SK-MEL-5 (cell line): Measurements from ENCODE around the gene SMAD1. TPM values are rescaled to one million over a fixed set of nuclear protein-coding genes. Genes with fewer than 3 reads are reported as not detected.
A peak's percentile ranks its signal among the peaks of the same experiment; 100 is the strongest.

Experiments used
- DNase-seq: peaks from one replicate; pipeline ENCODE4 v3.0.0-alpha.2; 2016; ENCODE audit warnings: low read depth, low spot score
- in situ Hi-C: cut with HindIII; loops from 2 replicates; pipeline ENCODE4 v1.10.0; 2016; ENCODE audit warnings: low sequenced_read_pairs, high pct_unique_total_duplicates, low pct_unique_long_range_greater_than_20kb
- polyA plus RNA-seq, 2 experiments: library from polyadenylated mRNA; depleted of rRNA; stranded (reverse); fragments of >200 nt; gene quantifications; 2 replicates each; pipeline ENCODE4 v1.2.3, GENCODE V29; 2015
- total RNA-seq: library from RNA; depleted of rRNA; stranded (reverse); fragments of >200 nt; shearing (Covaris generic); gene quantifications from 2 replicates; pipeline ENCODE4 v1.2.3, GENCODE V29; 2014; rRNA removed

SMAD1 gene
- 8.1 and 8.8 TPM in 2 replicates for total RNA-seq
- 12.7 and 15.6 TPM in 2 replicates for polyA plus RNA-seq (2015; cell fraction: cytosol; rRNA removed)
- 10.9 and 15.3 TPM in 2 replicates for polyA plus RNA-seq (2015; cell fraction: nucleus; rRNA removed)

GRCh38 chr4:145481164-145481941 lies at the start of gene SMAD1:
Gene SMAD1, plus strand, starts transcription at chr4:145481853. Its CDS starts 32,761 bp downstream, at chr4:145514614.
- DNase-seq = peak; percentile 73
- in situ Hi-C loops = no loop called here

- DNase-seq = no peak
Observed at GRCh38 chr4:145433684-145434083, 48.0 kb upstream of the SMAD1 start.

GRCh38 chr4:145435646-145436045 lies 46.0 kb upstream of the SMAD1 start:
- DNase-seq = no peak
- in situ Hi-C loops = no loop called here

More at GRCh38 chr4:145433684-145434083, 48.0 kb upstream of the SMAD1 start:
- in situ Hi-C loops = no loop called here

GRCh38 chr4:145436114-145436513 lies 45.5 kb upstream of the SMAD1 start:
- no peak for DNase-seq
- in situ Hi-C loops = no loop called here

- in situ Hi-C loops = no loop called here
- DNase-seq = no peak
Observed at GRCh38 chr4:145436796-145437195, 44.9 kb upstream of the SMAD1 start.

- DNase-seq = no peak
- in situ Hi-C loops = no loop called here
Observed at GRCh38 chr4:145437466-145437865, 44.2 kb upstream of the SMAD1 start.

- no peak for DNase-seq
- in situ Hi-C loops = no loop called here
Observed at GRCh38 chr4:145438298-145438697, 43.4 kb upstream of the SMAD1 start.

- in situ Hi-C loops = no loop called here
- no peak for DNase-seq
Observed at GRCh38 chr4:145440292-145441007, 41.2 kb upstream of the SMAD1 start.

- in situ Hi-C loops = no loop called here
- DNase-seq = no peak
Observed at GRCh38 chr4:145446184-145446583, 35.5 kb upstream of the SMAD1 start.

GRCh38 chr4:145451895-145452294 lies 29.8 kb upstream of the SMAD1 start:
- no peak for DNase-seq
- in situ Hi-C loops = no loop called here

GRCh38 chr4:145452447-145453162 lies 29.0 kb upstream of the SMAD1 start:
- in situ Hi-C loops = no loop called here
- no peak for DNase-seq

GRCh38 chr4:145453163-145453520 lies 28.5 kb upstream of the SMAD1 start:
- in situ Hi-C loops = no loop called here
- no peak for DNase-seq

- no peak for DNase-seq
- in situ Hi-C loops = no loop called here
Observed at GRCh38 chr4:145473203-145473602, 8.4 kb upstream of the SMAD1 start.

GRCh38 chr4:145480257-145480656 lies 1.4 kb upstream of the SMAD1 start:
- in situ Hi-C loops = no loop called here

GRCh38 chr4:145481942-145482208 lies 222 bp downstream of the SMAD1 start:
- DNase-seq = no peak
- in situ Hi-C loops = no loop called here

More at GRCh38 chr4:145480257-145480656, 1.4 kb upstream of the SMAD1 start:
- DNase-seq = no peak

GRCh38 chr4:145482209-145483037 lies 770 bp downstream of the SMAD1 start:
- in situ Hi-C loops = no loop called here
- DNase-seq = peak; percentile 39

GRCh38 chr4:145483514-145483913 lies 1.9 kb downstream of the SMAD1 start:
- DNase-seq = no peak
- in situ Hi-C loops = no loop called here
